GM15510 (cell line): ENCODE results near the gene ARL6IP4.

Source experiments
- POLR2A ChIP-seq: IDR thresholded peaks from 3 replicates; pipeline ENCODE4 v1.6.1; 2011; ENCODE audit warnings: borderline replicate concordance; ENCODE audit not compliant: insufficient read length; ENCODE audit errors: extremely low read depth

The ARL6IP4 gene

GRCh38 chr12:122949816-122950675 is 30.4 kb upstream of the ARL6IP4 start:
- no peak for TF ChIP-seq POLR2A

DNA sequence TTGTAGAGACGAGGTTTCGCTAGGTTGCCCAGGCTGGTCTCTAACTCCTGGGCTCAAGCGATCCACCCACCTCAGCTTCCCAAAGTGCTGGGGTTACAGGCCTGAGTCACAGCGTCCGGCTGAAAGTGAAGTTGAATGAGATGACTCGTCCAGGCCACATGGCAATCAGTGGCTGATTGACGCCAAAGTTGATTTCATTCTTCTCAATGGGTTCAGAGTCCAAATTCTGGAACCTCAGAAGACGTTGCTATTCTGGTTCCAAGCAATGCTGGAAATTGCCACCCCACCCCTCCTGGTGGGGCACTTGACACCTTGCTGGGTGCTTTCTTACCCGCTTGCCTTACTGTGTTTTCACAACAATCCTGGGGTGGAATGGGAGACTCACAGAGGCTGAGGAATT is 29.1 kb upstream of the ARL6IP4 start:
- no peak for TF ChIP-seq POLR2A

GRCh38 chr12:122951979-122952892 is 28.2 kb upstream of the ARL6IP4 start:
- TF ChIP-seq POLR2A = no peak

GRCh38 chr12:122955156-122955555 is 25.3 kb upstream of the ARL6IP4 start:
- no peak for TF ChIP-seq POLR2A

- TF ChIP-seq POLR2A = no peak
Observed at GRCh38 chr12:122956035-122956434, 24.4 kb upstream of the ARL6IP4 start.

DNA sequence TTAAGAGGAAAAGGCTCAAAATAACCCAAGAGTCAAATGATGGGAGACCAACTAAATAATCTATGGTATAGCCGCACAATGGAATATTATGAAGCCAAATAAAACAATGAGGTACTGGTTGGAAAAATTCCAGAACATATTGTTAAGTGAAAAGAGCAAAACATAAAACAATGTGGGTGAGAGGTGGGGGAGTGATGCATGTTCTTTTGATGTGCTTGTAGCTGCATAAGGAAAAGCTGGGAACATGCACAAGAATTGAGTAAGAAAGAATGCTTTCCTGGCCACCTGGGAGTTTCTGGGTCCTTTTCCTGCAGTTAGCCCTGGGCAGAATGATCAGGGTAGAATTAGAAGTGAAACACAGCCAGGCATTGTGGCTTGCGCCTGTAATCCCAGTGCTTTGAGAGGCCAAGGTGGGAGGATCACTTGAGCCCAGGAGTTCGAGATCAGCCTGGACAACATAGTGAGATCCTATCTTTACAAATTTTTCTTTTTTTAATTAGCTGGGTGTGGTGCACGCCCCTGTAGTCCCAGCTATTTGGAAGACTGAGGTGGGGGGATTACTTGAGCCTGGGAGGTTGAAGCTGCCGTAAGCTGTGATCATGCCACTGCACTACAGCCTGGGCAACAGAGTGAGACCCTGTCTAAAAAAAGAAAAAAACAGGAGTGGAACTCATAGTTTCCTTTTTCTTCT is 22.1 kb upstream of the ARL6IP4 start:
- no peak for TF ChIP-seq POLR2A

- no peak for TF ChIP-seq POLR2A
Observed at GRCh38 chr12:122959566-122960192, 20.8 kb upstream of the ARL6IP4 start.

GRCh38 chr12:122960193-122960569 is 20.3 kb upstream of the ARL6IP4 start:
- TF ChIP-seq POLR2A = no peak

DNA sequence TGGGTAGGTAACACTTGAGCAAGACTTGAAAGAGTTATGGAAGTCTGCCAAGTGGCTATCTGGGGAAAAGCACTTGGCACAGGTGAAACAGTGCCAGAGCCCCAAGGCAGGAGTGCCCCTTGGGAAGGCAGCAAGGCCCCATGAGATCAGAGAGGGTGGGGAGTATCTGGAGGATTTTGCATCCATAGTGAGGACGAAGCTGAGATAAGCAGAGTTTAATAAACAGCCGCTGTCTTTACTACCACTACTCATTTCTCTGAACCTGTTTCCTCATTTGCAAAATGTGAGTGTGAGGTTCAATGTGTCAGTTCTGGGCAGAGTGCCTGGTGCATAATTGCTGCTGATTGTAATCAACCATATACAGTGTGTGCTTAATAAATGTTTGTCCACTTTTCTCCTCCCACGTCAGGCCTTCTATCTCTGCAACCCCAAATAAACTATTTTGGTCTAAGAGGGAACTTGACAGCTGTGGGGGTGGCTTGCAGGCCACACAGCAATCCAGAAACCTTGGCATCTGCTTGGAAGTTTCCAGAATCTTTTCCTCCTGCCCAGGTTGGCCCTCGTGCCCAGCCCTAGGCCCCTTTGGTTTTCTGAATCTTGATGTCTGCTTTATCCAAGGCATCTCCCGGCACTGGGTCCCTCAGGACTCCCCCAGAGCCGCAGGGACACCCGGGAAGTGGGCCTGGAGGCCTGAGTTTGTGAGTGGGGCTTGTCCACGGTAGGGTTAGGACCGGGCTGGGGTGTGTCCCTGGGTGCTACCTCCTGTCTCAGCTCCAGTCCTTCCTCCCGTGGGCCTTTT is 18.8 kb upstream of the ARL6IP4 start:
- TF ChIP-seq POLR2A = no peak

DNA sequence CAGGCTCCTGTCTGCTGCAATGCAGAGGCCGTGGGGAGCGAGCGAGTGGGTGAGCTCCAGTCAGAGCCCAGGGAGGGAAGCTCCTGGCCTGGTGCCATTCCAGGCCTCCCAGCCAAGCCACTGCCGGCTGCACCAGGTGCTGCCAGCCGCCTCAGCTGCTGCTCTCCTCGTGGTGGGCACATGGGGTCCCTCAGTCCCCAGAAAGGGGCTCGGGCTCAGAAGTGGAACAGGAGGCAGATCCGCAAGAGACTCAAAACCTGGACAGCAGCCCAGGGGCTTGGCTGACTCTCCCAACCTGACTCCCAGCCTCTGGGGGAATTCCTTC is 16.6 kb upstream of the ARL6IP4 start:
- no peak for TF ChIP-seq POLR2A

DNA sequence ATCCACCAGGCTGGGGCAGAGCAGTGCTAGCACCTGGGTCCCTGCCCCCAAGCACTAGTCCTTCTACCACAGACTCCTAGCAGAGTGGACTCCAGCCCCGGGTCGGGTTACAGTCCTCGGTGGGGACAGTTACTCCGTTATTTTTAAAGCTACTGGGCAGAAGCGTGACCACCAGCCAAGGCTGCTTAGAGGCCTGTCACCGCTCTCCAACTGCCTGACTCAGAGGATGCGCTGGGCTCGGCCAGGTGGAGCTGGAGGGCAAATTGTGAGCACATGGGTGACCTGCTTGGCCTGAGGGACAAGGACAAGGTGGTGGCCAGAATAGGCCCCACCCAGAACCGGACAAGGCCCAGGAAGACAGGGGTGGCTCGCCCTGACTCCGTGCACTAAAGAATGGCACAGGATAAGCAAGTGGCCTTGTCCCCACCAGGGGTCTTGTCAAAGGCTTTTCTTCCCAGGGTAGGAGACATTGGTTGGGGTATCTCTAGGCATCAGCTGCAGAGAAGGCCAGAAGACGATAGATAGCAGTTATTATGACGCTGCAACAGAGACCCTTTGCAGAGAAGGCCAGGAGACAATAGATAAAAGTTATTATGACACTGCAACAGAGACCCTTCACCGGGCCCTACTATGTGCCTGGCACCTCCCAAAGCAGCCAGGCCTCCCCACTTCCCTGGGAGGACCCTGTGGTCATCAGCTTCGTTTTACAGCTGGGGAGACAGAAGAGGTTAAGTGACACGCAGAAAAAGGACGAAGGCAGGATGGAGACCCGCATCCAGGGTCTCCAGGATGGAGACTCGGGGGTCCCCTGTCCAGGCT is 15.8 kb upstream of the ARL6IP4 start:
- TF ChIP-seq POLR2A = no peak

DNA sequence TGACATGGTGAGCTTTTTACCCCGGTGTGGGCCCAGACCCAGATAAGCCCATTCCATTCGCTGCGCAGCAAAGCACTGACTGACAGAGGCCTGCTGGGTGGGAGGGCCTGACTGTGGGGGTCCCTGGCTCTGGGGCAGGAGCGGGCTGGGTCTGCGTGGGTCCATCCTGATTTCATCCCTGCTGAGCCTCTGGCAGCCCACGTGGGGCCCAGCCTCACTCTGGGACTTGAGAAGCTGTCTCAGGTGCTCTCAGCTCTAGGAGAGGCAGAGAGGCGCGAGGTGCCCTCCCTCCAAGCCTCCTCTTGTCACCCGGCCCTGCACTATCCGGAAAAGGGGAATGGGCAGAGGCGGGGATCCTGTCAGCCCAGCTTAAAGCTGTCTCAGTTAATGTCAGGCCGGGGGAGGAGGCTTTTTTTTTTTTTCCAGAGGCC is 15.1 kb upstream of the ARL6IP4 start:
- TF ChIP-seq POLR2A = no peak

GRCh38 chr12:122965851-122966742 is 14.4 kb upstream of the ARL6IP4 start, which contains the start of gene ABCB9:
ABCB9 (minus strand) TSS chr12:122966463; CDS start chr12:122960235, 6,228 bp downstream.
- TF ChIP-seq POLR2A = peak; percentile 45
